Tongue (tissue), 2 donors: ENCODE measurements around the gene INSYN1. TPM values are rescaled to one million over a fixed set of nuclear protein-coding genes. Genes with fewer than 3 reads are reported as not detected.
"Not testable (repeated sequence)": the region's sequence is repeated elsewhere in the genome, so short reads cannot be mapped to it uniquely, and the experiment has no call there.

ENCODE experiments used
- DNase-seq: peaks from one replicate; pipeline ENCODE4 v3.0.0-alpha.2; 2015
- total RNA-seq: library from RNA; depleted of rRNA; stranded (reverse); fragments of >200 nt; gene quantifications from one replicate; pipeline ENCODE4 v1.2.3, GENCODE V29; 2014

INSYN1 gene
- total RNA-seq, 1 donor from 2014 or later: 14.8 TPM

DNA sequence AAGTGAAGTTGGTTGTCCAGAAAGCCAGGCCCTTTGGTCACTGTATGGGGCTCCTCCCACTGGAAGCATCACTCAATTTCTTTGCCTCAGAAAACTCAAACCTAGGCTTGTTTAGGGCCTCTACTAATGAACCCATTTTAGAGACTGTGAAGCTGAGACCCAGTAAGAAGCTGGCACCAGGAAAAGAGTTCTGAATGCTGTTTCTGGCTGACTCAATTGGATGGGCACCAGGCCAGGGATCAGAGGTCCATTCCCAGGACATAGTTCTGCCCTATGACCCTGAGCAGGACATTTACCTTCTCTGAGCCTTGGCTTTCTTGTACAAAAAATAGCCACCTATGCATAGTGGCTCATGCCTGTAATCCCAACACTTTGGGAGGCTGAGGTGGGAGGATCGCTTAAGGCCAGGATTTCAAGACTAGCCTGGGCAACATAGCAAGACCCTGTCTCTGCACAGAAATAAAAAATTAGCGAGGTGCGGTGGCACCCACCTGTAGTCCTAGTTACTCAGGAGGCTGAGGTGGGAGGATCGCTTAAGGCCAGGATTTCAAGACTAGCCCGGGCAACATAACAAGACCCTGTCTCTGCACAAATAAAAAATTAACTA is 38.4 kb downstream of the INSYN1 start:
- DNase-seq: no peak

- no peak for DNase-seq
These were observed 41.0 kb downstream of the INSYN1 start for GRCh38 chr15:73712107-73712506.

- no peak for DNase-seq
These were observed 41.6 kb downstream of the INSYN1 start for GRCh38 chr15:73711526-73711925.

- no peak for DNase-seq
These were observed 42.8 kb downstream of the INSYN1 start for GRCh38 chr15:73710321-73710720.

- no peak for DNase-seq
These were observed 43.5 kb downstream of the INSYN1 start for GRCh38 chr15:73709686-73710085.

DNA sequence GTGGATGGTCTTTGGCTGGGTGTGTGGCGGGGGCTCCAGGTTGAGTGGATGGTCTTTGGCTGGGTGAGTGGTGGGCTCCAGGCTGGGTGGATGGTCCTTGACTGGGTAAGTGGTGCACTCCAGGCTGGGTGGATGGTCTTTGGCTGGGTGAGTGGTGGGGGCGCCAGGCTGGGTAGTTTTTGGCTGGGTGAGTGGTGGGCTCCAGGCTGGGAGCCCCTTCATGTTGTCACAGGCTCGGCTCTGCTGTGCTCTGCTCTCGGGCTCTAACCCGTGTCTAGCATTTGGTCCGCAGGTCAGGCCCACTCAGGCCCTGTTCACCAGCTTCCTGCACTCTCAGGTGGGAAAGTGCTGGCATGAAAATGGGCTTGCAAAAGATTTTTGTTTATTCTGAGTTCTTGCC is 43.9 kb downstream of the INSYN1 start:
- no peak for DNase-seq

GRCh38 chr15:73708691-73709090 is 44.5 kb downstream of the INSYN1 start:
- DNase-seq: no peak

GRCh38 chr15:73704869-73705645 is 48.1 kb downstream of the INSYN1 start:
- peak; percentile 78 for DNase-seq

DNA sequence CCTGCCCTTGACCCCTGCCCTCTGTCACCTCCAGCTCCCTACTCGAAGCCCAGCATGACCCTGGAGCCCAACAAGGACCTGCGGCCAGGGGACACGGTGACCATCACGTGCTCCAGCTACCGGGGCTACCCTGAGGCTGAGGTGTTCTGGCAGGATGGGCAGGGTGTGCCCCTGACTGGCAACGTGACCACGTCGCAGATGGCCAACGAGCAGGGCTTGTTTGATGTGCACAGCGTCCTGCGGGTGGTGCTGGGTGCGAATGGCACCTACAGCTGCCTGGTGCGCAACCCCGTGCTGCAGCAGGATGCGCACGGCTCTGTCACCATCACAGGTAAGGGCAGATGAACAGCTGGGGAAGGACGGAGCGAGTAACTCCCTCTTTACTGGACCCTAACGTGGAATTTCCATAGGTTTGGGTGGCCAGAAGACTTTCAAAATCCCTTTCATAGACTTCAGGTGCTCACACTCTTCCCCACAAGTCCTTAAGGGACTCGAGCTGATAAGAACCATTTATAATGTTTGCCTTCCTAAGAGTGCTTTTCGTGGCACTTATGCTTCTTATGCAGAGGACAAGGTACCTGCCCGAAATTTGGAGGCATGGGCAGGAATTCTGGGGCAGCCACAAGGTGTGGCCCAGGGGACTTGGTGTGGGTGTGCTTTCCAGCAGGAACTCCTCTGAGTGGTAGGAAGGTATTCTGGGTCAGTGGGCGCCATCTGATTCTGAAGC is 48.8 kb downstream of the INSYN1 start:
- not testable (repeated sequence) for DNase-seq

DNA sequence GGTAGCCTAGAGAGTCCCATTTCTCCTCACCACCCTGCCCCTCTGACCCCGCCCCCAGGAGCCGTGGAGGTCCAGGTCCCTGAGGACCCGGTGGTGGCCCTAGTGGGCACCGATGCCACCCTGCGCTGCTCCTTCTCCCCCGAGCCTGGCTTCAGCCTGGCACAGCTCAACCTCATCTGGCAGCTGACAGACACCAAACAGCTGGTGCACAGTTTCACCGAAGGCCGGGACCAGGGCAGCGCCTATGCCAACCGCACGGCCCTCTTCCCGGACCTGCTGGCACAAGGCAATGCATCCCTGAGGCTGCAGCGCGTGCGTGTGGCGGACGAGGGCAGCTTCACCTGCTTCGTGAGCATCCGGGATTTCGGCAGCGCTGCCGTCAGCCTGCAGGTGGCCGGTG is 49.5 kb downstream of the INSYN1 start:
- not testable (repeated sequence) for DNase-seq

GRCh38 chr15:73702311-73703239 is 50.6 kb downstream of the INSYN1 start:
- DNase-seq: not testable (repeated sequence)

GRCh38 chr15:73700041-73700842 is 52.9 kb downstream of the INSYN1 start:
- DNase-seq: peak; percentile 96

DNA sequence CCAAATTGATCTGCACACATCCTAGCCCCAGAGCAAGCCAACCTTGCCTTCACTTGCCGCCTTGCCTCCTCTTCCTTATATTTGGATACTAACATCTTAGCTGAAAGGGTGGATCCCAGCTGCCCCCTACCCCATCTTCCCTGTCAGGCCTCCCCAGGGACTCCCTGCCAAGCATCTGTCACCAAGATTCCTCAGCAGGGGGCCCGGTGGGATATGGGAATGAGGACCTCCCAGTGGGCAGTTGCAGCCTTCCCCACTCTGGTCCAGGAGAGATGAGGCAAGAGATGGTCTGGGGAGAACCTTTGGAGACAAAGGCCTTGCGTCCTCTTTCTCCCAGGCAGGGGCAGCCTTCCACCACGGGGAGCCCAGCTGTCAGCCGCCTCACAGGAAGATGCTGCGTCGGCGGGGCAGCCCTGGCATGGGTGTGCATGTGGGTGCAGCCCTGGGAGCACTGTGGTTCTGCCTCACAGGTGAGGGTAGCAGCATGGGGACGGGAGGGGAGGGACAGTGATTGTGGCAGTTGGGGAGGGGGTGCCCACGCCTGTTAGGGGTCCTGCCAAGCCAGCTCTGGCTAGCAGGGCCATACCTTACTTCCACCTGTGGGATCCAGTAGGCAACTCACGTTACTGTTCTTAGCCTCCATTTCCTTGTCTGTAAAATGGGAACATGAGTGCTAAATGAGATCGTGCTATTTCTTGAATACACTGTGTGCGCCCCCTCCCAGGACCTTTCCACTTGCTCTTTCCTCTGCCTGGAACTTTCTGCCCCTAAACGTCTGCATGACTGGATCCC is 53.7 kb downstream of the INSYN1 start:
- no peak for DNase-seq

- DNase-seq: peak; percentile 98
These were observed 56.1 kb downstream of the INSYN1 start for GRCh38 chr15:73697033-73697467.

DNA sequence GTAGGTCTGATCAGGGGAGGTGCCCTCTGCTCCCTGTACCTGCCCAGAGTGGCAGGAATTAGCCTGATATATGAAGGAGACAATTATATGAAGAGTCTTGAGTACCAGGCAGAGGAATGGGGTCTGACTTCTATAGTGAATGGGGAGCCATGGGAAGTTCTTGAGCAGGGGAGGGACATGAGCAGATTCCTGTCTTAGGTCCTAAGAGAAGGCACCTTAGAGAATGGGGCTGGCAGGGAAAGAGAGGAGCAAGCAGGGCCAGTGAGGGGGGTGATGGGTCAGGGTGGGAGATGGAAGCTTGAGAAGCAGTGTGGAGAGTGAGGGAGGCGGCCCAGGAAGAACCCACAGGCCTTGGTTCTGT is 56.5 kb downstream of the INSYN1 start:
- DNase-seq: no peak

GRCh38 chr15:73695773-73696640 is 57.1 kb downstream of the INSYN1 start:
- DNase-seq: no peak

- DNase-seq: no peak
These were observed 58.7 kb downstream of the INSYN1 start for GRCh38 chr15:73694419-73694818.

- DNase-seq: peak; percentile 58
These were observed 61.8 kb downstream of the INSYN1 start for GRCh38 chr15:73691396-73691795.

- DNase-seq: no peak
These were observed 64.7 kb downstream of the INSYN1 start for GRCh38 chr15:73688455-73688854.
